OCI-LY1 (cell line): ENCODE measurements around the gene MOB1B.
"Not testable (repeated sequence)": the region's sequence is repeated elsewhere in the genome, so short reads cannot be mapped to it uniquely, and the experiment has no call there.

Source experiments
- H2AFZ ChIP-seq: fragments of 200-600 bp; sonication (generic), shearing (Covaris generic); 2 replicates; pipeline ENCODE4 v1.6.0; 2014; ENCODE audit warnings: antibody characterized with exemption, mild to moderate bottlenecking, low read length
- H3F3A ChIP-seq: fragments of 200-600 bp; sonication (generic), shearing (Covaris generic); 2 replicates; pipeline ENCODE4 v1.6.0; 2014; ENCODE audit warnings: mild to moderate bottlenecking, antibody characterized with exemption, low read length, moderate library complexity; ENCODE audit not compliant: insufficient read depth
- H3K27ac ChIP-seq: fragments of 200-600 bp; sonication (generic); 2 replicates; pipeline ENCODE4 v1.5.1; 2014; ENCODE audit warnings: low read length, mixed run types, mild to moderate bottlenecking, low read depth; ENCODE audit not compliant: poor library complexity, severe bottlenecking
- H3K27me3 ChIP-seq: fragments of 200-600 bp; sonication (generic); 2 replicates; pipeline ENCODE4 v1.6.0; 2014; ENCODE audit warnings: antibody characterized with exemption, mild to moderate bottlenecking, low read length, moderate library complexity; ENCODE audit not compliant: insufficient read depth
- H3K36me3 ChIP-seq: fragments of 200-600 bp; sonication (generic); 2 replicates; pipeline ENCODE4 v1.6.1; 2014; ENCODE audit warnings: mild to moderate bottlenecking, antibody characterized with exemption, low read length, moderate library complexity, mixed read lengths; ENCODE audit not compliant: insufficient read depth
- H3K4me1 ChIP-seq: fragments of 200-600 bp; sonication (generic); 2 replicates; pipeline ENCODE4 v1.5.1; 2014; ENCODE audit warnings: mild to moderate bottlenecking, low read length, moderate library complexity; ENCODE audit not compliant: insufficient read depth, severe bottlenecking
- H3K4me2 ChIP-seq: fragments of 200-600 bp; sonication (generic), shearing (Covaris generic); 2 replicates; pipeline ENCODE4 v1.6.1; 2014; ENCODE audit warnings: low read length
- H3K4me3 ChIP-seq: fragments of 200-600 bp; sonication (generic); 2 replicates; pipeline ENCODE4 v1.5.1; 2014; ENCODE audit warnings: low read length, low read depth, mild to moderate bottlenecking, mixed read lengths; ENCODE audit not compliant: poor library complexity, severe bottlenecking
- H3K79me2 ChIP-seq: fragments of 200-600 bp; shearing (Covaris generic); 2 replicates; pipeline ENCODE4 v1.6.1; 2016; ENCODE audit warnings: mixed run types, low read length, mixed read lengths; ENCODE audit not compliant: insufficient read depth
- H3K9ac ChIP-seq: fragments of 200-600 bp; sonication (generic), shearing (Covaris generic); 2 replicates; pipeline ENCODE4 v1.6.1; 2014; ENCODE audit warnings: mild to moderate bottlenecking, low read length, mixed read lengths
- H3K9me2 ChIP-seq: fragments of 200-600 bp; sonication (generic), shearing (Covaris generic); 2 replicates; pipeline ENCODE4 v1.6.1; 2014; ENCODE audit warnings: low read depth, mild to moderate bottlenecking, low read length, mixed read lengths
- H3K9me3 ChIP-seq: fragments of 200-600 bp; shearing (Covaris generic); 2 replicates; pipeline ENCODE4 v1.6.1; 2014; ENCODE audit warnings: low read length, mixed read lengths
- H4K20me1 ChIP-seq: fragments of 200-600 bp; sonication (generic), shearing (Covaris generic); 2 replicates; pipeline ENCODE4 v1.6.0; 2016; ENCODE audit warnings: mild to moderate bottlenecking, low read length; ENCODE audit not compliant: insufficient read depth
- CTCF ChIP-seq: fragments of 200-600 bp; sonication (generic), shearing (Covaris generic); IDR thresholded peaks from 2 replicates; pipeline ENCODE4 v1.5.1; 2017; ENCODE audit warnings: mild to moderate bottlenecking, antibody characterized with exemption, low read length, moderate library complexity, mixed read lengths
- EZH2 ChIP-seq: fragments of 200-600 bp; sonication (generic), shearing (Covaris generic); IDR thresholded peaks from 2 replicates; pipeline ENCODE4 v1.8.0; 2017; ENCODE audit warnings: borderline replicate concordance, mixed run types, mild to moderate bottlenecking, antibody characterized with exemption, low read length, moderate library complexity, mixed read lengths

Gene MOB1B

DNA sequence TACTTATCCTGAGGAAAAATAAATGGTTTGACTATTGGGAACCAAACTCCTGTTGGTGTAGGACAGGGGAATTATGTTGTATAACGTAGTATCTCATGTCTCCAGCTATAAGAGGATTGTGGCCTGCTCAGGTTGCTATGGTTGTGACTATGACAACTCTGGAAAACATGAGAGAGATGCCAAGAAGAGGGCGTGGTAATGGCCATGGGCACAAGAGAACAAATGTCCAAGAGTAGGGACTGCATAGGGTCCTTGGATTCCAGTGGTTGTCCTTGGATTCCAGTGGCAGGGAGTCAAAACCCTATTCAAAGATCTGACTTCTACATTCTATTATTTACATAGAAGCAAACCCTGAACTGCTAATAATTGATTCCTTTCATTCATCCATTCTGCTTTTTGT is 6.8 kb upstream of the MOB1B start:
- H3K9me3 ChIP-seq, result no peaks in the 10 kb centered on the region
- H3K27ac ChIP-seq, result no peak overlapping the region
- H3K4me2 ChIP-seq, result no peak overlapping the region
- no peaks in the 10 kb centered on the region for H3K36me3 ChIP-seq
- H3K27me3 ChIP-seq, result no peaks in the 10 kb centered on the region
- peaks cover 12% of the 10 kb centered on the region for H3K4me1 ChIP-seq
- H2AFZ ChIP-seq, result no peak overlapping the region
- H3K9ac ChIP-seq, result no peak overlapping the region
- no peaks in the 10 kb centered on the region for H4K20me1 ChIP-seq
- H3K79me2 ChIP-seq, result no peaks in the 10 kb centered on the region
- no peaks in the 10 kb centered on the region for H3F3A ChIP-seq
- TF ChIP-seq CTCF (no peak), EZH2 (no peak)
- H3K9me2 ChIP-seq, result no peaks in the 10 kb centered on the region
- no peak overlapping the region for H3K4me3 ChIP-seq

DNA sequence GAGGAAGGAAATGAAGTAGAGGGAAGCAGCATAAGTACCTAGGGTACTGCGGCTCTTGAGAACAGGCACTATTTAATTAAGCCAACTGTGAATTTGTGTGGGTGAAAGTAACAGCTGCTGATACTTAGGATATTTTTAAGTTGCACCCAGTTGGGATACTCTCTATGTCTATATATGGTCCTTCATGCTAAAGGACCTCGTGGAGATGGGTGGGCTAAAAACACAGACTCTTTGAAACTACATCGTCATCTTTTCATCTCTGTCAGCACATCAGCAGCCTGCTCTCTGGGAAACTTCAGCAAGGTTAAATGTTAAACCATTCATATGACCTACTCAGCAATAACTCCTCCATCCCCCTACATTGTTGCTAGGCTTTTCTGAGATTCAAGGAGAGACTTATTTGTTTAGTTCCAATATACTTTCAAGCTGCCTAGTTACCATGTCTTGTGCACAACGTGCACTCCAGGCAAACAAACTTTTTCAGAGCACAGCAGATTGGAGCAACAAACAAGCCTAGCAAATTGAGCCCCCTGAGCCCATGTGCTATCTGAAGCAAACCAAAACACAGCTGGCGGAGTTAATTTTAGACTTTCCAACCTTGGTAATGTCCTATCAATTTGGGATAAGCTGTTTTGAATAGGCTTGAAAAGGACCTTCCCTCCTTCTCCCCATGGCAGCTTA is 6.2 kb upstream of the MOB1B start:
- H2AFZ ChIP-seq, result no peak overlapping the region

GRCh38 chr4:70898581-70898980 is 3.6 kb upstream of the MOB1B start:
- peaks cover 23% of the 10 kb centered on the region for H3K4me1 ChIP-seq
- not testable (repeated sequence) for H3K4me3 ChIP-seq, H3K9me2 ChIP-seq, H3K27ac ChIP-seq, H2AFZ ChIP-seq, H3K27me3 ChIP-seq, H3K4me2 ChIP-seq, H3K9ac ChIP-seq, H3K36me3 ChIP-seq, H3F3A ChIP-seq, H4K20me1 ChIP-seq, H3K9me3 ChIP-seq
- peaks cover 11% of the 10 kb centered on the region for H3K79me2 ChIP-seq

More for the DNA sequence above, 6.2 kb upstream of the MOB1B start:
- no peak for TF ChIP-seq CTCF
- no peak for TF ChIP-seq EZH2
- Histone ChIP-seq H3F3A (no peaks in the 10 kb centered on the region), H3K9ac (no peak overlapping the region), H3K9me3 (no peaks in the 10 kb centered on the region), H3K36me3 (no peaks in the 10 kb centered on the region), H3K79me2 (no peaks in the 10 kb centered on the region), H3K27ac (no peak overlapping the region), H3K9me2 (no peaks in the 10 kb centered on the region), H3K4me3 (no peak overlapping the region), H3K27me3 (no peaks in the 10 kb centered on the region), H3K4me2 (no peak overlapping the region), H3K4me1 (peaks cover 12% of the 10 kb centered on the region), H4K20me1 (no peaks in the 10 kb centered on the region)

DNA sequence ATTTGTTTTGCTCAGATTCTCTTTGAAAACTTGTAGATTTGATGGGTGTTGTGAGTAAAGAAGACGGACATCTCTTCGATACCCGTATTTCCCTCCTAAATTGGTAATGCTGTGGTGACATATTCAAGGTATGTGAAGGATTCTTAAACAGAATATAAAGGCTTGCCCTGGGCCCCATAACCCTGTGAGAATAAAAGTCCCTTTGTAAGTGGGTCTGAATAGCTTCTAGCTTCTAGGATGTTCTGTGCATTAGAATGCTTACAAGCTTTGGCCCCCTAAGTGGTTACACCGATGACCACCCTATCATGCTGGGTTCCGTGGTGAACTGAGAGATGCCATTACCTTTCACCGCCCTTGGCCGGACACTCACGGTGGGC is 574 bp upstream of the MOB1B start:
- peaks cover 41% of the 10 kb centered on the region for H3K79me2 ChIP-seq

More for the DNA sequence above, 574 bp upstream of the MOB1B start:
- H3K9me3 ChIP-seq, result no peaks in the 10 kb centered on the region
- no peaks in the 10 kb centered on the region for H3K27me3 ChIP-seq
- peak overlapping the region; percentile 94 for H3K4me2 ChIP-seq
- peak overlapping the region; percentile 54 for H3K27ac ChIP-seq
- H2AFZ ChIP-seq, result peak overlapping the region; percentile 70; the same call in 1 of the 2 replicates
- H3K4me1 ChIP-seq, result peaks cover 42% of the 10 kb centered on the region
- TF ChIP-seq CTCF (no peak), EZH2 (no peak)
- H3K9ac ChIP-seq, result peak overlapping the region; percentile 82
- H4K20me1 ChIP-seq, result no peaks in the 10 kb centered on the region
- H3F3A ChIP-seq, result no peaks in the 10 kb centered on the region
- H3K4me3 ChIP-seq, result peak overlapping the region; percentile 91
- H3K36me3 ChIP-seq, result peaks cover 17% of the 10 kb centered on the region; the same call in 1 of the 2 replicates
- H3K9me2 ChIP-seq, result no peaks in the 10 kb centered on the region
